Liver (tissue), 9 donors: ENCODE measurements around the gene MEN1. TPM values are rescaled to one million over a fixed set of nuclear protein-coding genes. Genes with fewer than 3 reads are reported as not detected.

Experiments used
- DNase-seq: peaks from one replicate; pipeline ENCODE4 v3.0.0-alpha.2; 2017; ENCODE audit warnings: low spot score
- H3K27ac ChIP-seq, 2 donors: one replicate each; pipeline ENCODE4 v1.7.0; 2013; ENCODE audit warnings: inconsistent platforms in 2 of 2, low read length in 2 of 2, control low read depth in 1 of 2, low read depth in 1 of 2, mild to moderate bottlenecking in 1 of 2
- H3K27me3 ChIP-seq, 4 donors: one replicate each; pipeline versions ENCODE4 v1.6.1 to v1.7.0; 2013; ENCODE audit warnings: low read length in 3 of 4, inconsistent platforms in 1 of 4, mild to moderate bottlenecking in 1 of 4, moderate library complexity in 1 of 4; ENCODE audit not compliant: control insufficient read depth in 4 of 4, insufficient read depth in 4 of 4
- H3K36me3 ChIP-seq, 4 donors: one replicate each; pipeline versions ENCODE4 v1.6.1 to v1.7.0; 2013; ENCODE audit warnings: low read length in 3 of 4, mild to moderate bottlenecking in 3 of 4, low read depth in 1 of 4, moderate library complexity in 1 of 4; ENCODE audit not compliant: control insufficient read depth in 4 of 4, insufficient read depth in 3 of 4
- H3K4me1 ChIP-seq, 4 donors: one replicate each; pipeline versions ENCODE4 v1.6.1 to v1.7.0; 2013; ENCODE audit warnings: low read length in 3 of 4, mild to moderate bottlenecking in 3 of 4, moderate library complexity in 1 of 4; ENCODE audit not compliant: control insufficient read depth in 4 of 4, insufficient read depth in 4 of 4
- H3K4me3 ChIP-seq, 3 donors: one replicate each; pipeline versions ENCODE4 v1.6.1 to v1.7.0; 2013; ENCODE audit warnings: low read length in 3 of 3, control low read depth in 1 of 3, low read depth in 1 of 3, mild to moderate bottlenecking in 1 of 3
- H3K9ac ChIP-seq, 2 donors: one replicate each; pipeline ENCODE4 v1.7.0; 2013; ENCODE audit warnings: low read length in 2 of 2, mild to moderate bottlenecking in 2 of 2, moderate library complexity in 2 of 2, control low read depth in 1 of 2, low read depth in 1 of 2
- H3K9me3 ChIP-seq, 4 donors: one replicate each; pipeline versions ENCODE4 v1.6.1 to v1.7.0; 2013; ENCODE audit warnings: low read length in 3 of 4; ENCODE audit not compliant: control insufficient read depth in 4 of 4
- ATF3 ChIP-seq: IDR thresholded peaks from 2 replicates; pipeline ENCODE4 v1.6.1; 2016; ENCODE audit warnings: antibody characterized with exemption
- CTCF ChIP-seq: fragments of 150-350 bp; IDR thresholded peaks from 2 replicates; pipeline ENCODE4 v1.5.1; 2017; ENCODE audit warnings: improper control_type of control experiment, low read depth, low read length; ENCODE audit not compliant: missing input control
- EGR1 ChIP-seq, 2 donors: IDR thresholded peaks; 2 replicates each; pipeline ENCODE4 v1.6.1; 2016 to 2018; ENCODE audit warnings: antibody characterized with exemption in 2 of 2, low read depth in 2 of 2
- FOXA1 ChIP-seq: IDR thresholded peaks from 2 replicates; pipeline ENCODE4 v1.6.1; 2016; ENCODE audit warnings: antibody characterized with exemption
- FOXA2 ChIP-seq: IDR thresholded peaks from 2 replicates; pipeline ENCODE4 v1.6.1; 2016; ENCODE audit warnings: antibody characterized with exemption
- GABPA ChIP-seq, 2 donors: IDR thresholded peaks in 1 of 2; conservative IDR thresholded peaks in 1 of 2; 2 replicates each; pipeline ENCODE4 v1.6.1; 2016; ENCODE audit warnings: antibody characterized with exemption in 2 of 2, mild to moderate bottlenecking in 1 of 2, moderate library complexity in 1 of 2
- HNF4A ChIP-seq, 2 donors: conservative IDR thresholded peaks; 2 replicates each; pipeline ENCODE4 v1.6.1; 2016; ENCODE audit warnings: antibody characterized with exemption in 2 of 2, mild to moderate bottlenecking in 2 of 2
- HNF4G ChIP-seq: IDR thresholded peaks from 2 replicates; pipeline ENCODE4 v1.6.1; 2016; ENCODE audit warnings: antibody characterized with exemption
- MAX ChIP-seq: IDR thresholded peaks from 2 replicates; pipeline ENCODE4 v1.6.1; 2016; ENCODE audit warnings: antibody characterized with exemption
- NR2F2 ChIP-seq: IDR thresholded peaks from 2 replicates; pipeline ENCODE4 v1.6.1; 2016; ENCODE audit warnings: antibody characterized with exemption
- RAD21 ChIP-seq, 2 donors: IDR thresholded peaks; 2 replicates each; pipeline ENCODE4 v1.6.1; 2016; ENCODE audit warnings: antibody characterized with exemption in 2 of 2, mild to moderate bottlenecking in 2 of 2
- REST ChIP-seq: IDR thresholded peaks from 2 replicates; pipeline ENCODE4 v1.6.1; 2016; ENCODE audit warnings: antibody characterized with exemption, mild to moderate bottlenecking
- RXRA ChIP-seq, 2 donors: IDR thresholded peaks; 2 replicates each; pipeline ENCODE4 v1.6.1; 2017 to 2018; ENCODE audit warnings: antibody characterized with exemption in 2 of 2, mild to moderate bottlenecking in 1 of 2
- SP1 ChIP-seq: IDR thresholded peaks from 2 replicates; pipeline ENCODE4 v1.6.1; 2018; ENCODE audit warnings: antibody characterized with exemption, mild to moderate bottlenecking
- TAF1 ChIP-seq: conservative IDR thresholded peaks from 2 replicates; pipeline ENCODE4 v1.6.1; 2016; ENCODE audit warnings: antibody characterized with exemption, mild to moderate bottlenecking
- YY1 ChIP-seq: IDR thresholded peaks from 2 replicates; pipeline ENCODE4 v1.6.1; 2016; ENCODE audit warnings: antibody characterized with exemption, mild to moderate bottlenecking
- ZBTB33 ChIP-seq: IDR thresholded peaks from 2 replicates; pipeline ENCODE4 v1.6.1; 2016; ENCODE audit warnings: antibody characterized with exemption
- WGBS: extraction: QIAGEN DNeasy Blood & Tissue Kit; methylation state at CpG from one replicate; pipeline ENCODE4 v1.1.7; 2013; 5-methylcytosine and 5-hydroxymethylcytosine counted together
- polyA plus RNA-seq, 2 donors: library from polyadenylated mRNA; stranded (reverse) in 1 of 2; unstranded in 1 of 2; fragments of 200-250 nt in 1 of 2; fragments of >200 nt in 1 of 2; fragmentation: Nextera tagmentation in 1 of 2; extraction: Ambion mirVana in 1 of 2; gene quantifications; one replicate each; pipeline versions ENCODE4 v1.2.1 to v1.2.3, GENCODE V29; 2013 to 2015
- total RNA-seq, 2 donors: library from RNA; depleted of rRNA; stranded (reverse); fragments of >200 nt; gene quantifications; one replicate each; pipeline ENCODE4 v1.2.3, GENCODE V29; 2014
- donor health status: healthy.
- donor health status: healthy.
- donor health status: healthy.
- donor health status: healthy.
- donor health status: healthy.

The MEN1 gene
- total and polyA plus RNA-seq, 4 donors = 9.0 to 15.1 (median 13.4) TPM

- Histone ChIP-seq H3K27me3 (no peaks in the 10 kb centered on the region), H3K9ac (no peak overlapping the region), H3K36me3 (no peaks in the 10 kb centered on the region), H3K27ac (no peak overlapping the region), H3K9me3 (no peaks in the 10 kb centered on the region), H3K4me1 (no peaks in the 10 kb centered on the region), H3K4me3 (no peak overlapping the region)
- WGBS = 79% methylated on average over 11 of the region's 11 CpGs
- TF ChIP-seq REST = no peak
- no peak for TF ChIP-seq ZBTB33
- no peak for TF ChIP-seq ATF3
- TF ChIP-seq SP1 = no peak
- no peak for TF ChIP-seq RXRA (IDR thresholded peaks at IDR 0.05)
- no peak for TF ChIP-seq CTCF
- TF ChIP-seq MAX = no peak
- TF ChIP-seq NR2F2 = no peak
- no peak for TF ChIP-seq GABPA (IDR thresholded peaks at IDR 0.05 in 1 of 2, conservative IDR thresholded peaks at IDR 0.05 in 1 of 2)
- TF ChIP-seq YY1 = no peak
- TF ChIP-seq FOXA2 = no peak
- no peak for TF ChIP-seq RAD21 (IDR thresholded peaks at IDR 0.05)
- no peak for TF ChIP-seq HNF4G
- no peak for TF ChIP-seq FOXA1
- no peak for DNase-seq
Observed at GRCh38 chr11:64823568-64824119, 13.3 kb upstream of the MEN1 start.

- H3K4me1 ChIP-seq = peaks cover 2 to 12% (median 10%) of the 10 kb centered on the region in 4 donors
- H3K27me3 ChIP-seq = no peaks in the 10 kb centered on the region
- H3K9me3 ChIP-seq = no peaks in the 10 kb centered on the region
- no peak for TF ChIP-seq EGR1 (IDR thresholded peaks at IDR 0.05; ENCODE audit: low read depth in 2 of 2)
- no peak for TF ChIP-seq REST
- no peak for TF ChIP-seq FOXA2
- TF ChIP-seq GABPA (IDR thresholded peaks at IDR 0.05 in 1 of 2, conservative IDR thresholded peaks at IDR 0.05 in 1 of 2) = no peak
- TF ChIP-seq HNF4A (conservative IDR thresholded peaks at IDR 0.05) = no peak
- TF ChIP-seq TAF1 = no peak
- TF ChIP-seq MAX = no peak
- no peak overlapping the region for H3K4me3 ChIP-seq
- no peak for DNase-seq
- H3K27ac ChIP-seq = no peak overlapping the region
- H3K36me3 ChIP-seq = no peaks in the 10 kb centered on the region
- WGBS = 92% methylated on average over 3 of the region's 3 CpGs
- no peak overlapping the region for H3K9ac ChIP-seq
Observed at GRCh38 chr11:64817476-64817875, 7.1 kb upstream of the MEN1 start.
